ENCODE results near the gene NTSR2. TPM values are rescaled to one million over a fixed set of nuclear protein-coding genes. Genes with fewer than 3 reads are reported as not detected.

The NTSR2 gene
- total and polyA plus RNA-seq, 10 of the 15 experiments (the other 5 are each of a cell fraction or from before 2014, with no cell fraction given), result not detected

DNA sequence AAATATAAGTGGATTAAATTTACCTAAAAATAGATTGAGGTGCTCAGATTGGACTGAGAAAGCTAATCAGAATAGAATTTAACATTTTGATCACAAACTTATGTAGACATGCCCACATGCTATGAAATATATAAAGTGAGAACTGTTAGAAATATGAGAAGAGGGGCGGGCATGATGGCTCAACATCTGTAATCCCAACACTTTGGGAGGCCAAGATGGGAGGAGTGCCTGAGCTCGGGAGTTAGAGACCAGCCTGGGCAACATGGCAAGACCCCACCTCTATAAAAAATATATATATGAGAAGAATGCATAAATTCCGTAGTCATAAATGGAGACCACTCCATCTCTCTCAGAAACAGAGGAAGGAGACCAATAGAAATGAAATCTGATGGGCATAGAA, 25.7 kb downstream of the NTSR2 start (continued):
- TF ChIP-seq NFIC (IDR thresholded peaks at IDR 0.05; ENCODE audit: low read depth, low read length), result no peak
- TF ChIP-seq NFXL1 (IDR thresholded peaks at IDR 0.05; ENCODE audit: borderline replicate concordance), result no peak
- TF ChIP-seq, protein P1, sequence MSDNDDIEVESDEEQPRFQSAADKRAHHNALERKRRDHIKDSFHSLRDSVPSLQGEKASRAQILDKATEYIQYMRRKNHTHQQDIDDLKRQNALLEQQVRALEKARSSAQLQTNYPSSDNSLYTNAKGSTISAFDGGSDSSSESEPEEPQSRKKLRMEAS (IDR thresholded peaks at IDR 0.05; ENCODE audit: low read depth, low read length), result no peak
- TF ChIP-seq GABPA (IDR thresholded peaks at IDR 0.05; ENCODE audit: low read depth), result no peak
- no peak for TF ChIP-seq SUPT20H (IDR thresholded peaks at IDR 0.05; ENCODE audit: borderline replicate concordance, control insufficient read depth, low read depth, low read length)
- no peak for TF ChIP-seq MEF2A (IDR thresholded peaks at IDR 0.05; ENCODE audit: insufficient read depth, low read depth, low read length)
- no peak for TF ChIP-seq SIN3A (IDR thresholded peaks at IDR 0.05; ENCODE audit: low read depth, low read length)

DNA sequence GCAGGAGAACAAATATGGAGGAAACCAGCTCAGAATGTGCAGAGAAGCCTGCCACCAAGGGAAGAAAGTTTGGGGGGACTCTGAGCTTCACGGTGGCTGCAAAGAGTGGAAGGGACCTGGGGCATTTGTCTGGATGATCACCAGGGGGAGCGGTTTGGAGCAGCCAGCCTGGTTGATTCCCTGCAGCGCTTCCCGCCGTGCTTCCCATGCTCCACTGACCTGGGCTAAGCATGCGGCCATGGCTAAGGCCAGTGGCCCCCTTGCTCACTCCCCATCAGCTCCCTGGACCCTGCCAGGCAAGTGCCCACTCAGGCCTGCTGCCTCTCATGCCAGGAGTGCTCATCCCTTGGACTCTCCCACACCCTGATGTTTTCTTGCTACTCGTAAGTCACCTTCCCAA, 27.0 kb downstream of the NTSR2 start:
- SMC1A ChIA-PET (ENCODE audit: uncharacterized antibody, unreplicated experiment), result no interaction called here
- intact Hi-C loops (cut with micrococcal nuclease; ENCODE audit: unreplicated experiment), result no loop called here
- 57% methylated on average over 7 of the region's 7 CpGs for WGBS (ENCODE audit: insufficient coverage, insufficient replicate concordance, low lambda C conversion rate, missing lambda C conversion rate)
- TF ChIP-seq WRNIP1 (IDR thresholded peaks at IDR 0.05; ENCODE audit: borderline replicate concordance, low read depth, low read length) (no peak), YBX1 (IDR thresholded peaks at IDR 0.05) (no peak), MEF2B (IDR thresholded peaks at IDR 0.05; ENCODE audit: partially characterized antibody, poor library complexity, severe bottlenecking) (no peak), ETV6 (conservative IDR thresholded peaks at IDR 0.05 in 1 of 2, IDR thresholded peaks at IDR 0.05 in 1 of 2; ENCODE audit: borderline replicate concordance in 1 of 2, low read depth in 1 of 2) (no peak), CHD4 (IDR thresholded peaks at IDR 0.05) (no peak), CBX3 (IDR thresholded peaks at IDR 0.05; ENCODE audit: borderline replicate concordance, low read depth) (no peak), TCF3 (IDR thresholded peaks at IDR 0.05; ENCODE audit: borderline replicate concordance, insufficient read depth, low read depth, low read length) (no peak), ZNF274 (IDR thresholded peaks at IDR 0.05; ENCODE audit: insufficient read depth, insufficient read length) (no peak), YY1 (IDR thresholded peaks at IDR 0.05; ENCODE audit: low read depth, low read length) (no peak), JUND (IDR thresholded peaks at IDR 0.05; ENCODE audit: low read depth, low read length) (no peak)
- TF ChIP-seq, protein P2, sequence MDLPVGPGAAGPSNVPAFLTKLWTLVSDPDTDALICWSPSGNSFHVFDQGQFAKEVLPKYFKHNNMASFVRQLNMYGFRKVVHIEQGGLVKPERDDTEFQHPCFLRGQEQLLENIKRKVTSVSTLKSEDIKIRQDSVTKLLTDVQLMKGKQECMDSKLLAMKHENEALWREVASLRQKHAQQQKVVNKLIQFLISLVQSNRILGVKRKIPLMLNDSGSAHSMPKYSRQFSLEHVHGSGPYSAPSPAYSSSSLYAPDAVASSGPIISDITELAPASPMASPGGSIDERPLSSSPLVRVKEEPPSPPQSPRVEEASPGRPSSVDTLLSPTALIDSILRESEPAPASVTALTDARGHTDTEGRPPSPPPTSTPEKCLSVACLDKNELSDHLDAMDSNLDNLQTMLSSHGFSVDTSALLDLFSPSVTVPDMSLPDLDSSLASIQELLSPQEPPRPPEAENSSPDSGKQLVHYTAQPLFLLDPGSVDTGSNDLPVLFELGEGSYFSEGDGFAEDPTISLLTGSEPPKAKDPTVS (IDR thresholded peaks at IDR 0.05; ENCODE audit: low read depth, low read length), result no peak
- TF ChIP-seq, protein P3, sequence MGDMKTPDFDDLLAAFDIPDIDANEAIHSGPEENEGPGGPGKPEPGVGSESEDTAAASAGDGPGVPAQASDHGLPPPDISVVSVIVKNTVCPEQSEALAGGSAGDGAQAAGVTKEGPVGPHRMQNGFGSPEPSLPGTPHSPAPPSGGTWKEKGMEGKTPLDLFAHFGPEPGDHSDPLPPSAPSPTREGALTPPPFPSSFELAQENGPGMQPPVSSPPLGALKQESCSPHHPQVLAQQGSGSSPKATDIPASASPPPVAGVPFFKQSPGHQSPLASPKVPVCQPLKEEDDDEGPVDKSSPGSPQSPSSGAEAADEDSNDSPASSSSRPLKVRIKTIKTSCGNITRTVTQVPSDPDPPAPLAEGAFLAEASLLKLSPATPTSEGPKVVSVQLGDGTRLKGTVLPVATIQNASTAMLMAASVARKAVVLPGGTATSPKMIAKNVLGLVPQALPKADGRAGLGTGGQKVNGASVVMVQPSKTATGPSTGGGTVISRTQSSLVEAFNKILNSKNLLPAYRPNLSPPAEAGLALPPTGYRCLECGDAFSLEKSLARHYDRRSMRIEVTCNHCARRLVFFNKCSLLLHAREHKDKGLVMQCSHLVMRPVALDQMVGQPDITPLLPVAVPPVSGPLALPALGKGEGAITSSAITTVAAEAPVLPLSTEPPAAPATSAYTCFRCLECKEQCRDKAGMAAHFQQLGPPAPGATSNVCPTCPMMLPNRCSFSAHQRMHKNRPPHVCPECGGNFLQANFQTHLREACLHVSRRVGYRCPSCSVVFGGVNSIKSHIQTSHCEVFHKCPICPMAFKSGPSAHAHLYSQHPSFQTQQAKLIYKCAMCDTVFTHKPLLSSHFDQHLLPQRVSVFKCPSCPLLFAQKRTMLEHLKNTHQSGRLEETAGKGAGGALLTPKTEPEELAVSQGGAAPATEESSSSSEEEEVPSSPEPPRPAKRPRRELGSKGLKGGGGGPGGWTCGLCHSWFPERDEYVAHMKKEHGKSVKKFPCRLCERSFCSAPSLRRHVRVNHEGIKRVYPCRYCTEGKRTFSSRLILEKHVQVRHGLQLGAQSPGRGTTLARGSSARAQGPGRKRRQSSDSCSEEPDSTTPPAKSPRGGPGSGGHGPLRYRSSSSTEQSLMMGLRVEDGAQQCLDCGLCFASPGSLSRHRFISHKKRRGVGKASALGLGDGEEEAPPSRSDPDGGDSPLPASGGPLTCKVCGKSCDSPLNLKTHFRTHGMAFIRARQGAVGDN (IDR thresholded peaks at IDR 0.05), result no peak

More for the DNA sequence above, 27.0 kb downstream of the NTSR2 start:
- CTCF ChIA-PET, result interaction anchor here (1.0 kb wide), 1 partner anchor 39 kb away, joined by 3 read pairs; no protein-coding TSS in a partner anchor
- no peaks in the 10 kb centered on the region; the same call in 2 of the 3 replicates for H3K9me3 ChIP-seq (replicated peaks; ENCODE audit: control insufficient read depth, insufficient read depth, low read length)
- H3K4me1 ChIP-seq (ENCODE audit: control insufficient read depth, insufficient read depth, low read length), result no peaks in the 10 kb centered on the region
- no peak overlapping the region for H3K27ac ChIP-seq (ENCODE audit: control insufficient read depth, insufficient read depth)
- RAD21 ChIA-PET (ENCODE audit: unreplicated experiment), result interaction anchor here (0.8 kb wide), 1 partner anchor 867 kb away, joined by 3 read pairs; no protein-coding TSS in a partner anchor
- no peaks in the 10 kb centered on the region; a peak in 2 of 4 replicates for H3K27me3 ChIP-seq (replicated peaks in 1 of 2; ENCODE audit: control insufficient read depth in 2 of 2, insufficient read depth in 2 of 2, low read length in 1 of 2)
- H3K36me3 ChIP-seq (ENCODE audit: control insufficient read depth in 2 of 2, insufficient read depth in 2 of 2, low read length in 1 of 2), result no peaks in the 10 kb centered on the region
- no peaks in the 10 kb centered on the region for H4K20me1 ChIP-seq (ENCODE audit: control insufficient read depth, insufficient read depth)
- POLR2A ChIA-PET, result no interaction called here
- no peak overlapping the region for H3K9ac ChIP-seq (ENCODE audit: control insufficient read depth, insufficient read depth, low read length)
- no peak for FAIRE-seq
- ATAC-seq, result no peak
- in situ Hi-C loops (cut with MboI), result no loop called here
- no peak overlapping the region for H3K4me2 ChIP-seq (ENCODE audit: control insufficient read depth, insufficient read depth)
- no peaks in the 10 kb centered on the region for H3K79me2 ChIP-seq (ENCODE audit: control insufficient read depth, insufficient read depth, low read length)
- H3K4me3 ChIP-seq, result no peak overlapping the region
- no peak for DNase-seq (ENCODE audit: low read depth, low spot score)
- no peak overlapping the region for H2AFZ ChIP-seq (ENCODE audit: control insufficient read depth, low read depth, low read length)
- BruUV-seq (replicated peaks), result no TSS peak
